GM12878 (cell line): ENCODE measurements around the gene ZNF766.

Experiments
- CTCF ChIP-seq, 3 experiments: IDR thresholded peaks in 2 of 3; conservative IDR thresholded peaks in 1 of 3; 2 replicates each; pipeline ENCODE4 v1.5.1; 2011; ENCODE audit warnings: low read depth in 3 of 3, low read length in 3 of 3, mild to moderate bottlenecking in 3 of 3, control low read depth in 2 of 3, moderate library complexity in 2 of 3, inconsistent platforms in 1 of 3, mixed read lengths in 1 of 3; ENCODE audit not compliant: control insufficient read depth in 2 of 3, insufficient read depth in 1 of 3; ENCODE audit errors: extremely low read depth in 1 of 3
- IKZF1 ChIP-seq: fragments of 450-650 bp; conservative IDR thresholded peaks from 2 replicates; pipeline ENCODE4 v1.6.1; 2017; ENCODE audit warnings: antibody characterized with exemption, mild to moderate bottlenecking
- LARP7 ChIP-seq: fragments of 450-650 bp; IDR thresholded peaks from 2 replicates; pipeline ENCODE4 v1.6.1; 2017; ENCODE audit warnings: mild to moderate bottlenecking
- PKNOX1 ChIP-seq: fragments of 450-650 bp; IDR thresholded peaks from 2 replicates; pipeline ENCODE4 v1.6.1; 2016; ENCODE audit warnings: mild to moderate bottlenecking
- POLR2AphosphoS2 ChIP-seq: IDR thresholded peaks from 2 replicates; pipeline ENCODE4 v1.6.1; 2011; ENCODE audit warnings: low read depth, mild to moderate bottlenecking, low read length, improper control_type of control experiment, moderate library complexity
- TAF1 ChIP-seq: IDR thresholded peaks from 2 replicates; pipeline ENCODE4 v1.6.1; 2011; ENCODE audit warnings: mild to moderate bottlenecking, low read depth, low read length, borderline replicate concordance
- TARDBP ChIP-seq: IDR thresholded peaks from 2 replicates; pipeline ENCODE4 v1.6.1; 2016; ENCODE audit warnings: borderline replicate concordance

- TF ChIP-seq POLR2AphosphoS2 (no peak), IKZF1 (no peak), PKNOX1 (no peak), TAF1 (no peak), TARDBP (no peak), CTCF (IDR thresholded peaks at IDR 0.05 in 2 of 3, conservative IDR thresholded peaks at IDR 0.05 in 1 of 3; ENCODE audit: control insufficient read depth in 2 of 3, extremely low read depth in 1 of 3, insufficient read depth in 1 of 3, low read depth in 3 of 3, low read length in 3 of 3) (no peak), LARP7 (no peak)
These were observed 8.1 kb downstream of the ZNF766 start for GRCh38 chr19:52277471-52277870.
